Measurements from ENCODE around the gene LMOD1. TPM values are rescaled to one million over a fixed set of nuclear protein-coding genes. Genes with fewer than 3 reads are reported as not detected.

LMOD1 gene
- total RNA-seq, 3 donors from 2014 or later = 11.6 to 442 (median 37.4) TPM

DNA sequence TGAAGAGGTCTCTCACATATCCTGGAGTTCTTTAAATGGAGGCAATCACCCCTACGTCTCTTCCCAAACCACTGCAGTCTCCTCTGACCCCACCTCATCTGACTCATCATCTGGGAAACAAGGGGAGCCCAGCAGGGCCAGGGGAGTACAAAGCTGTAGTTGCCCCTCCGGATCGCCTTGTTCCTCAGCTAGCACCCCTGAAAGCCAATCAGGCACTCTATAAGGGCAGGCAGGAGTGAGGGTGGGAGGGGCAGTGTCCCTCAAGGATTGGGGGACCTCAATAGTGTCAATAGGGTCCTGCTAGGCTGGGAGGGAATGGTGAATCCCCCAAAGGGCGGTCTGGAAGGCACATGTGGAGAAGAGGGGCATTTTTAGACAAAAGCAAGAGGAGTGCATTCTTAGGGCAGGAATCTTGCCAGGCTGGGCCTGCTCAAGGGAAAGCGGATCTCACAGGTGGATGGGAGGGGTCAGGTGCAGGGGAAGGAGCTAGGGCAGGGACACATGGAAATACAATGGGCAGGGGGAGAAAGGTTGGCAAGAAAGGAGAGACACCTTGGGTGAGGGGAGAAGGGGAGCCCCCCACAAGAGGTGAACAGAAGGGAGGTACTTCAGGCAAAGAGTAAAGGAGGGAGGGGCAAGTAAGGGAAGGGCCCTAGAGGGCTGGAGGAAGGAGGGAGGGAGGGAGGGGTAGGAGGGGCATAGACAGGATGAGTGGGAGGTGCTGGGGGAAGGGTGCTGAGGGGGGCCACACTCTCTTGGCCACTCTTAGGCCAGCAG lies 51.8 kb downstream of the LMOD1 start:
- Histone ChIP-seq H3K4me3 (no peak overlapping the region), H3K9me3 (no peaks in the 10 kb centered on the region), H3K36me3 (ENCODE audit: low read depth) (no peaks in the 10 kb centered on the region), H3K4me1 (ENCODE audit: low read depth) (peaks cover 2% of the 10 kb centered on the region)
- ATAC-seq (no peak), DNase-seq (no peak)
- TF ChIP-seq, protein P1, sequence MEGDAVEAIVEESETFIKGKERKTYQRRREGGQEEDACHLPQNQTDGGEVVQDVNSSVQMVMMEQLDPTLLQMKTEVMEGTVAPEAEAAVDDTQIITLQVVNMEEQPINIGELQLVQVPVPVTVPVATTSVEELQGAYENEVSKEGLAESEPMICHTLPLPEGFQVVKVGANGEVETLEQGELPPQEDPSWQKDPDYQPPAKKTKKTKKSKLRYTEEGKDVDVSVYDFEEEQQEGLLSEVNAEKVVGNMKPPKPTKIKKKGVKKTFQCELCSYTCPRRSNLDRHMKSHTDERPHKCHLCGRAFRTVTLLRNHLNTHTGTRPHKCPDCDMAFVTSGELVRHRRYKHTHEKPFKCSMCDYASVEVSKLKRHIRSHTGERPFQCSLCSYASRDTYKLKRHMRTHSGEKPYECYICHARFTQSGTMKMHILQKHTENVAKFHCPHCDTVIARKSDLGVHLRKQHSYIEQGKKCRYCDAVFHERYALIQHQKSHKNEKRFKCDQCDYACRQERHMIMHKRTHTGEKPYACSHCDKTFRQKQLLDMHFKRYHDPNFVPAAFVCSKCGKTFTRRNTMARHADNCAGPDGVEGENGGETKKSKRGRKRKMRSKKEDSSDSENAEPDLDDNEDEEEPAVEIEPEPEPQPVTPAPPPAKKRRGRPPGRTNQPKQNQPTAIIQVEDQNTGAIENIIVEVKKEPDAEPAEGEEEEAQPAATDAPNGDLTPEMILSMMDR (IDR thresholded peaks at IDR 0.05) = no peak
- intact Hi-C loops (cut with DNase I, micrococcal nuclease) = loop anchor here (5.0 kb wide), 2 partner anchors 53 to 228 kb away; partner anchors contain the start of genes GPR37L1 (in 1 of the 2) and LMOD1 (in 1 of the 2)

DNA sequence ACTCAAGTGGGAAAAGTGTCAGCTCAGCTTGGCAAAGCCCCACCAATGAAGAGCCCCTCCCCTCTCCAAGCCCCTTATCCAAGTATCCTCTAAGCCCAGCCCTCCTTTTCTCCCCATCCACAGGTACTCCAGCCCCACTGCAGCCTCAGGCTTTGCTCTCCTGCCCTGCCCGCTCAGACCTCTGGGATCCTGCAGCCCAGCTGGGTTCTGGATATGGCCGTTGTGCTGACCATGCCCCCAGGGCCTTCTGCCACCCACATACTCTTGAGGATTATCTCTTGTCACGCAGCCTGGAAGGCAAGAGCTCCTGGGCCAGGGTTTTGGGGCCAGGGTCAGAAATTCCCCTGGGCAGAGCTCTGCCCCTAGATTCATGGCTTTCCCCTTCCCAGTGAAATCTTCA lies 52.9 kb downstream of the LMOD1 start:
- H3K36me3 ChIP-seq (ENCODE audit: low read depth) = no peaks in the 10 kb centered on the region
- TF ChIP-seq, protein P1 (IDR thresholded peaks at IDR 0.05) = no peak
- ATAC-seq = no peak
- intact Hi-C loops (cut with DNase I, micrococcal nuclease) = loop anchor here in 1 of 2 donors (5.0 kb wide), 1 partner anchor 229 kb away; the partner anchor contains the start of gene GPR37L1
- peak in 1 of 3 donors; percentile 15 for DNase-seq
- no peak overlapping the region for H3K4me3 ChIP-seq
- H3K9me3 ChIP-seq = no peaks in the 10 kb centered on the region
- peaks cover 9% of the 10 kb centered on the region for H3K4me1 ChIP-seq (ENCODE audit: low read depth)

GRCh38 chr1:201892211-201892610 lies 54.1 kb downstream of the LMOD1 start:
- intact Hi-C loops (cut with DNase I, micrococcal nuclease) = loop anchor here in 1 of 2 donors (5.0 kb wide), 1 partner anchor 230 kb away; the partner anchor contains the start of gene GPR37L1
- TF ChIP-seq, protein P1 (IDR thresholded peaks at IDR 0.05) = no peak
- peak in 1 of 3 donors; percentile 12 for DNase-seq

GRCh38 chr1:201891451-201892045 lies 54.8 kb downstream of the LMOD1 start:
- DNase-seq (peak in 1 of 3 donors; percentile 8), ATAC-seq (no peak)
- TF ChIP-seq, protein P1 (IDR thresholded peaks at IDR 0.05) = no peak
- intact Hi-C loops (cut with DNase I, micrococcal nuclease) = loop anchor here in 1 of 2 donors (5.0 kb wide), 1 partner anchor 231 kb away; the partner anchor contains the start of gene GPR37L1
- Histone ChIP-seq H3K4me1 (ENCODE audit: low read depth) (peaks cover 9% of the 10 kb centered on the region), H3K4me3 (no peak overlapping the region), H3K36me3 (ENCODE audit: low read depth) (no peaks in the 10 kb centered on the region), H3K9me3 (no peaks in the 10 kb centered on the region)

More at GRCh38 chr1:201892211-201892610, 54.1 kb downstream of the LMOD1 start:
- no peak for ATAC-seq
- H3K36me3 ChIP-seq (ENCODE audit: low read depth) = no peaks in the 10 kb centered on the region
- H3K9me3 ChIP-seq = no peaks in the 10 kb centered on the region
- H3K4me1 ChIP-seq (ENCODE audit: low read depth) = peaks cover 9% of the 10 kb centered on the region
- no peak overlapping the region for H3K4me3 ChIP-seq

DNA sequence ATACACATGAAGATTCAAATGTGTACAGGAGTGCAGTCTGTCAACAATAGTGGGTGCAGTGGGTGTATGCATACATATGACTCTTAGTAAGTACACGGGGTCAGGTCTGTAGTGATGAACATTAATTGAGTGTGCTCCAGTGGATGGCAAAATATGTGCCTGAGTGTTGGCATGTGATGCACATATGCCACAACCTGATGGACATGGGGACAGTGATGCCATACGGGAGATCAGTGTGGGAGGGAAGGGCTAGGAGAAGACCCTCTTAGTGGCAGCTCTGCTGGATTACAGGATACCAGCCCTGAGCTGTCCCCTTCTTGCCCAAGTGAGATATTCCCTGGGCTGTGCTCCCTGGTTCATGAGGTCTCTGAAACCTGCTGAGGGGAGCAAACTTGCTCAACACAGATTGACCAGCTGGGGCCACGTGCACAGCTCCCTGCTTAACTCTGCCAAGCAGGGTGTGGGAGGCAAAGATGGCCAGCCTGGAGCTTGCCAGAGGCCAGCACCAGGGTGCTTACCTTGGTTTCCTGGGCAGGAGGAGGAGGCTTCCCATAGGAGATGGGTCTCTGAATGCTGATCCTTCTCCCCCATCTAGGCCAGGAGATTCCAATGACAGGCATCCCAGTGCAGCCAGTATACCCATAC lies 55.4 kb downstream of the LMOD1 start:
- intact Hi-C loops (cut with DNase I, micrococcal nuclease) = loop anchor here in 1 of 2 donors (5.0 kb wide), 1 partner anchor 231 kb away; the partner anchor contains the start of gene GPR37L1
- no peaks in the 10 kb centered on the region for H3K9me3 ChIP-seq
- peaks cover 9% of the 10 kb centered on the region for H3K4me1 ChIP-seq (ENCODE audit: low read depth)
- TF ChIP-seq, protein P1 (IDR thresholded peaks at IDR 0.05) = no peak
- H3K4me3 ChIP-seq = no peak overlapping the region
- ATAC-seq (no peak), DNase-seq (peak in 1 of 3 donors; percentile 6)
- no peaks in the 10 kb centered on the region for H3K36me3 ChIP-seq (ENCODE audit: low read depth)
